Fibroblast of peridontal ligament (primary cell): ENCODE results near the gene ZCCHC14.

Source experiments
- DNase-seq: peaks from one replicate; pipeline ENCODE4 v3.0.0-alpha.2; 2010; ENCODE audit errors: extremely low read depth

ZCCHC14 gene

GRCh38 chr16:87457061-87457611, 35.7 kb downstream of the ZCCHC14 start:
- peak; percentile 70 for DNase-seq

- no peak for DNase-seq
Measured at GRCh38 chr16:87454391-87454790, 38.4 kb downstream of the ZCCHC14 start.

GRCh38 chr16:87453326-87453725, 39.5 kb downstream of the ZCCHC14 start:
- DNase-seq = no peak

DNA sequence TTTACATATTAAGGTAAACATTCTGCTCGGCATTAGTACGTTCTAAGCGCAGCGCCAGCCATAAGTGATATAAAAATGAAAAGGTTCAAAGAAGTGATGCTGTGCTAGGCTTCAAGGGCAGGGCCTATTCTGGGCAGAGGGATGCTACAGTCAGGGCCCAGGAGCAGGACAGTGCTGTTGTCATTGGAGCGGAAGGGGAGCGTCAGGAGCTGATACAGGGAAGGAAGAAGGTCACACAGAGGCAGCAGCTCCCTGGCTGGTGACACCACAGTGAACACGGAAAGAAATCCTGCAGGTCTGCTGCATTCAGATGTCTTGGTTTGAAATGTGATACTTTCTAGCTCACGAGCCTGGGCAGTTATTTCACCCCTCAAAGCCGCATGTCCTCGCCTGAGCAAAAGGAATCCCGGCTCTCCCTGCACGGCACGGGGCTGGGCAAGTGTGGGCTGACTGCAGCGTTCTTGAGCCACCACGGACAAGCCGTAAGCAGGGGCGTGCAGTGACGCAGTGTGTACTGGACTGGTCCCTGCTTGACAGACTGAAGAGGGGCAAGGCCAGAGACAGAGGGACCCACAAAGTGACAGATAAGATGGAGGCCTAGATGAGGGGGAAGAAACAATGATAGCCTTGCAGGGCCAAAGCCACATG, 41.1 kb downstream of the ZCCHC14 start:
- no peak for DNase-seq

GRCh38 chr16:87448866-87449265, 44.0 kb downstream of the ZCCHC14 start:
- no peak for DNase-seq

- peak; percentile 96 for DNase-seq
Measured at GRCh38 chr16:87447323-87447722, 45.5 kb downstream of the ZCCHC14 start.

- no peak for DNase-seq
Measured at GRCh38 chr16:87446479-87446878, 46.3 kb downstream of the ZCCHC14 start.

- peak; percentile 64 for DNase-seq
Measured at GRCh38 chr16:87445486-87445885, 47.3 kb downstream of the ZCCHC14 start.

- DNase-seq = no peak
Measured at GRCh38 chr16:87443964-87444363, 48.9 kb downstream of the ZCCHC14 start.

GRCh38 chr16:87443016-87443415, 49.8 kb downstream of the ZCCHC14 start:
- no peak for DNase-seq

DNA sequence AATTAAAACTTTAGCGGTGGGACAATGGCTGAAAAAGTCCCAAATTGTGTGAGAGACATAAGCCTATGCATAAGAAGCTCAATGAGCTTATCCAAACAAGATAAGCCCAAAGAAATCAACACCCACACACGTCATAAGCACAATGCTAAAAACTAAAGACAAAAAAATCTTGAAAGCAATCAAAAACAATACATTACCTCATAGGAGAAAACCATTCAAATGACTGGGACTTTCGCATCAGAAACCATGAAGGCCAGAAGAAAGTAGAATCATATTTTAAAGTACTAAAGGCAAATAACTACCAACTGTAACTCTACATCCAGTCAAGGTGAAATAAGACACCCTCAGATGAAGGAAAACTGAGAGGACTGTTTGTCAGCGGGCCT, 50.2 kb downstream of the ZCCHC14 start:
- DNase-seq = no peak

DNA sequence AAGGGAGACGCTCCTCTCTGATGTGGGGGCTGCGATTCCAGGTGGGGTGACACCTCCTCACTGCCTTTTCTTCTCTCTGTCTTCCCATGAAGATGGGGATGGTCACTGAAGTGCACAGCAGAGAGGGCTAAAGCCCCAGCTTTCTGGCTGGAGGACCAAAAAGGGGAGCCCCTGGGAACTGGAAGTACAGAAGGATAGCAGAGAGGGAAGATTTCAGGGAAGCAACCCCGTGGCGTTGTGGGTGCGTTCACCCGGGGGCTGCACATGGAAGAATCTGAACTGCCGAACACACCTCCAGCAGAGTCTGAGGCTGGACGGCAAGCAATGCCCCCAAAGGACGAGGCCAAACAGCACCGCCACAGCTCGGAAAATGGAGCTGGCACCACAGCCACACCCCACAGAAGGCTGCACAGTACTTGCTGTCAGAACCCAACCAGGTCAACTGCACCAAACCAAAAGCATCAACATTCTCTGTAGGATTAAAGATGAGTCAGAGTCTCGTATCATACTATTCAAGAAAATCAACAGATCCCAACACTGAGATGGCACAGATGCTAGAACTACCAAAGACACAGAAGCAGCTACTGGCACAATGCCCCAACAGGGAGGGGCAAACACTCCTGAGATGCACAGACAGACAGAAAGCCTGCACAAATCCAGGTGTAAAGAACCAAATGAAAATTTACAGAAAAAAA, 50.8 kb downstream of the ZCCHC14 start:
- no peak for DNase-seq

DNA sequence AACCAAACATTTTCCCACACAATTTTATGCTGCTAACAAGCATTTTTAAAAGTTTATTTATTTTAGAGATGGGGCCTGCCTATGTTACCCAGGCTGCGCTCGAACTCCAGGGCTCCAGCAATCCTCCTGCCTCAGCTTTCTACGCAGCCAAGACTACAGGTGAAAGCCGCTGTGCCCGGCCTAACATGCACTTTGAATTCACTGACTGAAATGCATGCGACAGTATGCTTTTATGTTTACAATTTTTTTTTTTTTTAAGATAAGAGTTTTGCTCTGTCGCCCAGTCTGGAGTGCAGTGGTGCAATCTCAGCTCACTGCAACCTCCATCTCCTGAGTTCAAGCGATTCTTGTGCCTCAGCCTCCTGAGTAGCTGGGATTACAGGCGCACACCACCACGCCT, 52.9 kb downstream of the ZCCHC14 start:
- no peak for DNase-seq

- DNase-seq = no peak
Measured at GRCh38 chr16:87438611-87438985, 54.2 kb downstream of the ZCCHC14 start.

DNA sequence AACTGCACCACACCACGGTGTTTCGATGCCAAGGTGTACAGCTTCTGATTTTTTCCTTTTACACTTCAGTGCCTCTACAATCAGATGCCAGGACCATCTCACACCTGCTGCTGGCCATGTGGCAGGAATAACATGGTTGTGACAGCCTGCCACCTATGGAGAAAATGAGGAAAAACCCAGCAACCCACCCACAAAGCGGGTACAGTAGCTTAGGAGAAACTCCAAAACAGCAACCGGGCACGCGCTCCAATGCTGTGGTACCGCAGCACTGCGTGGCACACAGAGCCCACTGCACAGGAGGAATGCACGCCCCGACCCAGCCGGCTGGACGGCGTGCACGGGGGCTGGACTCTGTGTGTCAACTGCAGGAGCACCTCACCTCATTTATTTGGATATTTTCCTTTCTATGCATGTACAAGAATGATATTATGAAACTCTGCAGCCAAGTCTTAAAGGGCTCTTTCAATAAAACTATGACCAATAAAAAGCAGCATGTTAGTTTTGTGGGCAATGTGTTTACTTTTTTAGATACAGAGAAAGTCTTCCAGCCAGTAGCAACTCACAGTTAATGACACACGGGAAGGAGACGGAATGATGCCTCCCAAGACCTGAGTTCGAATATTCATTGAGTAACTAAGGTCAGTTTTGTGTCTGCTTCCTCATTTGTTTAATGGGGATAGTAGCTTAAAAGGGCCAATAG, 54.8 kb downstream of the ZCCHC14 start:
- peak; percentile 29 for DNase-seq

- DNase-seq = no peak
Measured at GRCh38 chr16:87437327-87437726, 55.5 kb downstream of the ZCCHC14 start.

GRCh38 chr16:87436225-87437172, 56.3 kb downstream of the ZCCHC14 start:
- DNase-seq = no peak

DNA sequence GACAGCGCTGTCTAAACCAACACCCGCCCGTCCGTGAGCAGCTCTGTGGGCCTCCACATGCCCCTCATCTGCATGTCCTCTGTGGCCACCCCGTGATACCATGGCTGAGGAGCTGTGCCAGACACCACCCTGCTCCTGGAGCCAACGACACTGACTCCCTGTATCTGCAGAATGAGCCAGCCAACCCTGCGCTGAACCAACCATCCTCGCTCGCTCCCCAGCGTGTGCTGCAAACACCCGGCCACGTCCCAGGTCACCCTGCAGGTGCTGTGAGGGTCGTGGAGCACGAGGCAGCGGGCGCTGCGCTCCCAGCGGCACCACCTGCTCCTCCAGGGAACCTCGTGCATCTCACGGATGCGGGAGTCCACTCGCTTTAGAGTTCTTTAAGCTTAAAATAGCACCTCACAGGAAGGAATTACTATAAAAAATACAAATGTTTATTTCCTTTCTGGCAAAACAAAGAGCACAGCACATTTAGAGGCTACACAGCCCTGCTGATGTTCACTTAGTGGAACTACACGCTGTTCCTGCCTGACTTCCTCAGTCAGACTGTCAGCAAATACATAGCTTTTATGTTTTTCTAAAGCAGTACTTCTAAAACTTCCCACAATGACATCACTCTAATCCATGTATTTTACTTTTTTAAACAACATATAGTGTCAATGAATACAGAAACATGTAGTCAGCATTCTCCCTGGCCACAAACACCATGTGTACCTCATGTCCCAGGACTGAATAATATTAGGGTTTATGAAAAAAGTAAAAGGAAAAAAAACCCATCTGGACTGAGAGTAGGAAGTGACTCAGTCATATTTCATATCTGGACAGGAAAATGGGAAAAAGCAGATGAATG, 57.2 kb downstream of the ZCCHC14 start:
- peak; percentile 82 for DNase-seq

DNA sequence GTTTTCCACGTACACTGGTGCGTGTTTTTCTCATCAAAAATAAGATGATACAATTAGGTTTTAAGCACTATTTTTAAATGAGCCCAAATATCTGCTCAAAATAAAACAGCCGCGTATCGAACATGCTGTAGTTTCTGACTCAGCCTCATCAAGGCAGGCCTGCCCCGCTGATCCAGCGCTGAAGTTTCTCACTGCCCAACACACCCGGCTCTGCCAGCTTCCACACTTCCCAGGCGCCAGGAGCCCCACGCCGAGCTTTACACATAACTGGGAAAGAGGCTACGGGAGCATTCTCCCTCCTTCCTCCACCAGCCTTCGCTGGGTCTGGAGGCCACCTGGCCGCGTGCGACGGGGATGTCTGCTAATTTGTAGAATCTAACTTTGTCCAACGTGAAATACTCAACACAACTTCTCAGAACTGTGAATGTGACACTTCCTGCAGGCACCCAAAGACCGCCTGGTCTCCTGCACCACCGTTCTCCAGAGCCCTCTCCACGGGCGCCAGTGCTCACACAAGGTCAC, 58.6 kb downstream of the ZCCHC14 start:
- no peak for DNase-seq

DNA sequence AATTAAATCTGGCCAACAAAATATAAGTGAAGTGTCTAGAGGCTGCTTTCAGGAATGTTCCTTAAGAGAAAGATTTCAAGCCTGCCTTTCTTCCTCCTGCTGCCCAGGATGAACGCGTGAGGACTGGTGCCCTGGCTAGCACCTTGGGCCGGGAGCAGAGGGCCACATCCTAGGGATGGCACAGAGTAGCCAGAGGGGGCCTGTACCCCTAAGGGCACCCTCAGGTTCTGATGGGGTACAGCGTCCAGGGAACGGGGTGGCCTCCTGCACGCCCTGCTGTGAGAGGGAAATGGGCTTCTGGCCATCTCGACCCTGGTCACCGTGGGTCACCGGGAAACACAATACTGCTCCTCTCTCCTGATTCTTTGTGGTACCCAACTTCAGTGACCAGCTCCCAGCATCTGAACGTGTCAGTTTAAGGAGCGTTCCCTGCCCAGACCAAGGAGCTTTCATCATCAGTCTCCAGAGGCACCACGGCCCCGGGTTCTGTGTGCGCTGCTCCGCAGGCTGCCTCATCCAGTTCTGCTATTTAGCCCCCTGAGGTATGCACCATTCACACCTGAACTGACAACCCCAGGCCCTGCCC, 60.4 kb downstream of the ZCCHC14 start:
- no peak for DNase-seq
